Germinal center (tissue), 1 donor: Measurements from ENCODE around the gene ZNF616.

Experiments
- DNase-seq: peaks from one replicate; pipeline ENCODE4 v3.0.0; 2012; ENCODE audit warnings: mixed read lengths, low spot score

The ZNF616 gene

DNA sequence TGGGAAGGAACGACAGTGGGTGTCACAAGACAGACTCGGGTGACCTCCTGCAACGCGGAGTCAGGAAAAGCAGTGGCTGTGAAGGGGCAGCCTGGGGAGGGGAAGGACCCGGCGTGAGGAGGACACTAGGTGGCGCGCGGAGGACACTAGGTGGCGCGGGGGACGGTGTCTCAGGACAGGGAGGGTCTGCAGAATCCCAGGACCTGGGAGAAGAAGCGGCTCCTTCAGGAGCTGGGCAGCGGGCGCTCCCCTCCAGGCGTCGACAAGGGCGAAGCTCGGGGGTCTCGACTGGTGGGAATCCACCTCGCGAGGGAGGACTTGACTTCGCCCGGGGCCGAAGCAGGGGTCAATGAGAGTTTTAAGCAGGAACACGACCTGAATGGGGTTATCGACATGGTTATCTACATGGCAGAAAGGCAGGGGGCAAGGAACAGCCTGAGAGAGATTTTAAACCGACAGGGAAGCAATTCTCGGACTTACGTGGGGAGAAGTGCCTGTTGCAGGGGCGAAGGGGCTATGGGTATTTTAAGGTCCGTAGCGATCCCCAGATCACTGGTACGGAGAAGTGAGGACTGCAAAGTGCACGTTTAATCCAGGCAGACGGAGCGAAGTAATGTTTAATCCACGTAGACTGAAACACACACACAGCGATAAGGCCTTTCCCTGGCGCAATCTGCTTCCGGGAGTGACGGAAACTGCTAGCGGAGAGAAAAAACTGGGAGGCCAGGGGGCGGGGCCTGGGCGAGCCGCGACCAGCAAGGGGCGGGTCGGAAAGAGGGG lies at the start of gene ZNF616:
Gene ZNF616 (minus strand): TSS at position 687 of the 780 bp plus-strand sequence. CDS start 9,426 bp downstream, outside the sequence.
- DNase-seq: peak; percentile 73

DNA sequence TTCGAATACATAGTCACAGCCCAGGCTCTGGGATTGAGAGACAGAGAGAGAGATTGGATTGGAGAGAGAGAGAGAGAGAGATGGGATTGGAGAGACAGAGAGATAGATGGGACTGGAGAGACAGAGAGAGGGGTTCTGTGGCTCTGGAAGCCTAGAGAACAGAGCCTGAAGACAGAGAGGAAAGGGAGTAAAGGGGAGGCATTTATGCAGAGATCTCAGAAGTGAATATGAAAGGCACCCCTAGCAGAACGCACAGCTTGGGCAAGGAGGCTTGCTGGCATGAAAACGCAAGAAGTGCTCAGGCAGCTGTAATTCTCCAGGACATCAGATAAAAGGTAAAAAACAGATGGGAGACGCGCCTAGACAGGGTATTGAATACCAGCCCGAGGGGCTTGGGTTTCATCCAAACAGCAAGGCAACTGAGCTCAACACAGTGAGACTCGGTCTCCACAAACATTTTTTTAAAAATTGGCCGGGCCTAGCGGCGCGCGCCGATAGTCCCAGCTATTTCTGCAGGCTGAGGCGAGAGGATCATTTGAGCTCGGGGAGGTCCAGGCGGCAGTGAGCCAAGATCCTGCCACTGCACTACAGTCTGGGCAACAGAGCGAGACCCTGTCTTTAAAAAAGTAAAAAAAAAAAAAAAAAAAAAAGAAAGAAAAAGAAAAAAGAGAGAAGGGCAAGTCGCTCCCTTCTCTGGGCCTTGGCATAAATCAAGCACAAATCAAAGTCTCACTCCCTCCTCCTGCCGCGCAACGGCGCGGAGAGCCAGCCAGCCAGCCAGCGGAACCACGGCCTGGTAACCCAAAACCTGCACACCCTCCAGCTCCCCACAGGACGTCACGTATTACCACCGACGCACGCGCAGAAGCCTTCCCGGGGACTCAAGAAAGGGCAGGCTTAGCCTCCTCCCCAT lies 49.3 kb upstream of the ZNF616 start:
- no peak for DNase-seq

DNA sequence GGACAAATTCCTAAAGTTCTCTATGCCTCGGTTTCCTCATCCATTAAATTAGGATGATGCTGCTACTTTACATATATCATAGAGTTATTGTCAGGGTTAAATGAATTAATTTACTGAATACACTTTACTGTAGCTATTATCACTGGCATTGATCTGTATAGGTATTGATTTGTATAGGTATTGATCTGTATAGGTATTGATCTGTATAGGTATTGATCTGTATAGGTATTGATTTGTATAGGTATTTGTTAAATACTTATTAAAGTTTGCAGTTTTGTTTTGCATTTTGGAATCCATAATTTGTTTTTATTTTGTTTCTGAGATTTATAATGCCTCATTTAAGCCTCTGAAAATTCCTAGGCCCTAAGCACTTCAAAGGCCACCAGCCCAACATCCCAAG lies 47.7 kb upstream of the ZNF616 start:
- DNase-seq: no peak

DNA sequence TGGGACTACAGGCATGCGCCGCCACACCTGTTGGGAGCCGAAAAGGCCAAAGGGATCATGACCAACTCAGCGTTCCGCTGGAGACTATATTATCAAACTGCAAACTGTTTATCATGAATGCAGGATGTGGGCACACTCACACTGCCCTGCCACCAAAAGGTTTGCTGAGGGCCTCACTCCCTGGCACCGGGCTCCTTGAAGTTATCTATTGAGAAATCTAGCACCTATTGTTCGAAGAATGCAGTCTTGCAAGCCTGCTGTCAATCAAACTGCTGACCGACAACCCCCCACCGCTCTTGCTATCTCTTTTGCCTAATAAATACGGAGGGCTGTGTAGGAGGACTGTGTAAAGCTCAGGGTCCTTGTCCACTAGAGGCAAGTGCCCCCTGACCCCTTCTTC lies 36.8 kb upstream of the ZNF616 start:
- DNase-seq: no peak

DNA sequence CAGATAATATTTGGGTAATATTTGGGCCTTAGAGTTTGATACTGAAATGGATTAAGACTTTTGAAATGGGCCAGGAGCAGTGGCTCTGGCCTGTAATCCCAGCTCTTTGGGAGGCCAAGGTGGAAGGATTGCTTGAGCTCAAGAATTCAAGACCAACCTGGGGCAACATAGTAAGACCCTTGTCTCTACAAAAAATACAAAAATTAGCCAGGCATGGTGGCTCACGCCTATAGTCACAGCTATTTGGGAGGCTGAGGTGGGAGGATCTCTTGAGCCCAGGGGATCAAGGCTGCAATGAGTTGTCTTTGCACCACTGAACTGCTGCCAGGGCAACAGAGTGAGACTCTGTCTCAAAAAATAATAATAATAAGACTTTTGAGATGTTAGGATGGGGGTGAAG lies 32.6 kb upstream of the ZNF616 start:
- DNase-seq: no peak

DNA sequence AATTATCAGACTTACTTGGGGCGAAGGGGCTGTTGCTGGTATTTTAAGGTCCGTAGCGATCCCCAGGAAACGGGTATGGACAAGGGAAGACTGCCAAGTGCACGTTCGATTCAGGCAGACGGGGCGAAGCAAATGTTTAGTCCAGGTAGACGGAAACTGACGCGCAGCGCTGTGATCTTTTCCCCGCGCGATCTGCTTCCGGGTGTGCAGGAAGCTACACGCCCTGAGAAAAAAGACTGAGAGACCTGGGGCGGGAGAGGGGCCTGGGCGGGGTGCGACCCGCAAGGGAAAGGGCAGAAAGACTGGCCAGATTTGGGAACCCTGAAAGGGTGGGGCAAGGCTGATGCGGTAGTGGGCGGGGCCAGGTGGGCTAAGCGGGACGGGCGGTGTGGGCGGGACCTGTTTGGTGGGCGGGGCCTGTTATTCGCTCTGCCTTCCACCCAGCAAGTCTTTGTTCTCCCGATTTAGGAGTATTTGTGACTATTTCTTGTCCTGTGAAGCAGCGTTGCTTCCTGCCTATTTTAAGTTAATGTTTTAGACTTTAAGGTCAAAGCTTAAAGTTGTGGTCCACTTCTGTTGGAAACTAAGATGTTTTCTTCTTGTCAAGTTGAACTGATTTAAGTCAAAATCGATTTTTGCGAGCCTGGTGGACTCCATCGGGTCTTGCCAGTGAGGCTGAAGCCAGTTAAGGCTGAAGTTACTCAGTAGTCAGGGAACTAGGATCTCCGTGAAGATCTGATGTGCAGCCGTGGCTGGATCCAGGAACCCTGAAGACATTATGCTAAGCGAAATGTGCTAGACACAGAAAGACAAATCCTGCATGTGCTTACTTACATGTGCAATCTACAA lies 31.8 kb upstream of the ZNF616 start, which contains the start of gene ZNF836:
Gene ZNF836 (minus strand): TSS at position 301 of the 849 bp plus-strand sequence. CDS start 3,549 bp downstream, outside the sequence.
- DNase-seq: peak; percentile 93

DNA sequence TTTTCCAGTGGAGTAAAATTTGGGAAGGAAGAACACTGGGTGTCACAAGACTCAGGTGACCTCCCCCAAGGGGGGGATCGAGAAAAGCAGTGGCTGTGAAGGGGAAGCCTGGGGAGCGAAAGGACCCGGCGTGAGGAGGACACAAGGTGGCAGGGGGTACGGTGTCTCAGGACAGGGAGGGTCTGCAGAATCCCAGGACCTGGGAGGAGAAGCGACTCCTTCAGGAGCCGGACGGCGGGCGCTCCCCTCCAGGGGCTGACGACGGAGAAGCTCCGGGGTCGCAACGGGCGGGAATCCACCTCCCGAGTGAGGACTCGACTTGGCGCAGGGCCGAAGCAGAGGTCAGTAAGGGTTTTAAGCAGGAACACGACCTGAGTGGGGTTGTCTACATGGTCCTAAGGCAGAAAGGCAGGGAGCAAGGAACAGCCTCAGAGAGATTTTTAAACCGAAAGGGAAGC lies 31.2 kb upstream of the ZNF616 start:
- peak; percentile 19 for DNase-seq

DNA sequence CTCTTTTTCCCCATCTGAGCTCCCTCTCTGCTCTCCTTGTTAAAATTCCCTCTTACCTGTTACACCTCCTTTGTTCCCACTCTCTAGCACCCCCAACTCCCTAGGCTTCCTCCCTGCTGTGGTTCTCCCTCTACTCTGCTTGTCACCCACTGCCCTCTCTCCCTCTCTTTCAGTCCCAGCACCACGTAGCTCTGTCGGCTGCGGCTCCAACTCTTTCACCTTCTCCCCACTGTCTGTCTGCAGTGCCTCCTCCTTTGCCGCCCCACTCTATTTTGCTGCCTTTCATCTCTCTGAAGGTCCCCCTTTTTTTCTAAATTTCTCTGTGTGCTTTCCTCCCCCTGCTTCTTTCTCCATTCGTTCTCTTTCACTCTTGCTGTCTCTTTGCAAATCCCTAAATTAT lies 30.6 kb upstream of the ZNF616 start:
- no peak for DNase-seq

DNA sequence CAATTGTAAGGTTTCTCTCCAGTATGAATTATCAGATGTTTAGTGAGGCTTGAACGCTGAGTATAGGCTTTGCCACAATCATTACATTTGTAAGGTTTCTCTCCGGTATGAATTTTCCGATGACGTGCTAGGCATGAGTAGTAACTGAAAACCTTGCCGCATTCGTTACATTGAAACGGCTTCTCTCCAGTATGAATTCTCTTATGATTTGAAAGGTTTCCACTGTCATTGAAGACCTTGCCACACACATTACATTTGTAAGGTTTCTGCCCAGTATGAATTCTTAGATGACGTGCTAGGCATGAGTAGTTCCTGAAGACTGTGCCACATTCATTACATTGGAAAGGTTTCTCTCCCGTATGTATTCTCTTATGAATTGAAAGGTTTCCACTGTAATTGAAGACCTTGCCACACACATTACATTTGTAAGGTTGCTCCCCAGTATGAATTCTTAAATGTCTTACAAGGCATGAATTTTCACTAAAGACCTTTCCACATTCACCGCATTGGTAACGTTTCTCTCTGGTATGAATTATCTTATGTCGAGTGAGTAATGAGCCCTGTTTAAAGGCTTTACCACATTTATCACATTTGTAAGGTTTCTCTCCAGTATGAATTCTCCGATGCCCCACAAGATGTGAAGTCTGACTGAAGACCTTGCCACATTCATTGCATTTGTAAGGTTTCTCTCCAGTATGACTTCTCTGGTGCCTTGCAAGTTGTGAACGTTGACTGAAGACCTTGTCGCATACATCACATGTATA lies 16.0 kb upstream of the ZNF616 start:
- DNase-seq: no peak

DNA sequence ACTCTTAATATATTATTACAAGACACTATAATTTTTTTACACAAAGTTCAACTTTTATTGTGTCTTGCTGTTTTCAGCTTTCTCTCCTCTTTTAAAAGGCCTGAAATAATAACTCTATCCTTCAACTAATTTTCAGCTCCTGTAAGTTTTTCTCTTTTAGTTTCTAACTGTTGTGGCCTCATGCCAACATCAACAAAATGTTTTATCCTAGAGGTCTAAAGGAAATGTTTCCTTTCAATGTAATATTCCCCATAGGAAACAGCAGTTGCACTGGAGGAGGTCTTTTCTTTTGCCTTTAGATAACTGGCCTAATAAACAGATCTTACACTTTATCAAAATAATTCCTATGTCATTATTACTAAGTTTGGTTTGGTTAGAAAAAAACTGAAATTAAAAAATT lies 8.5 kb upstream of the ZNF616 start:
- no peak for DNase-seq

DNA sequence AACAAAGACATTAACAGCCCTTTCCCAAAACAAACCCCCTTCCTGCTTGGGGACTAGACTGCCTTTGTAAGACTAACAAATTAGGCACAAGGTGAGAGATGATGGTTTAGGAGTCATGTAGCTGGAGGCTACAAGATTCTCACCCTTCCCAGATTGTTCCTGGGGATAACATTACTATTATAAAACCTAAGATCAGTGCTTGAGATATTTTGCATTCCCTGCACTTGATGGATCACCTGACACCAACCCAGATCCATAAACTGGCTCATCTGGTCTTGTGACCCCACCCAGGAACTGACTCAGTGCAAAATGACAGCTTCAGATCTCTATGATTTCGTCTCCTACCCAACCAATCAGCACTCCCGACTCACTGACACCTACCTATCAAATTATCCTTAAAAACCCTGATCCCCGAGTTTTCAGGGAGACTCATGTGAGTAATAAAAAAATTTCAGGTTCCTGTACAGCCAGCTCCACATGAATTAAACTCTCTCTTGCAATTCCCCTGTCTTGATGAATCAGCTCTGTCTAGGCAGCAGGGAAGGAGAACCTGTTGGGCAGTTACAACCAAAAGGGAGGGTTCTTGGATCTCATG lies 2.4 kb upstream of the ZNF616 start:
- DNase-seq: no peak

DNA sequence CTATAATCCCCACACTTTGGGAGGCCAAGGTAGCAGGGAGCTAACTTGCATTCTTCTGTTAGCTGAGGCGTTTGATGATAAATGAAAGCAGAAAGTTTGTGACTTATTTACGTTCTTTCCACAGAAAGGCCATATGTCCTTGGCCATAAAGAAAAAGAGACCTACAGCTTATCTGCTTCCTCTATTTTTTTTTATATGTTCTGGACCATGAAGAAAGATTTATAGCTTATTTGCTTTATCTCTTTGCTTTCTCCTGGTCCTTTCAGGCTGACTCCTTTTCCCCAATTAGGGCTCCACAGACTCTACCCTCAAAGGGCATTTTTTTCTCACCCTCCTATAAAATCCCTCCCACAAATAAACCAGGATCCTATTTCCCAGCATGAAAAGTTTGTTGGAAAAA lies 1.5 kb upstream of the ZNF616 start:
- no peak for DNase-seq

DNA sequence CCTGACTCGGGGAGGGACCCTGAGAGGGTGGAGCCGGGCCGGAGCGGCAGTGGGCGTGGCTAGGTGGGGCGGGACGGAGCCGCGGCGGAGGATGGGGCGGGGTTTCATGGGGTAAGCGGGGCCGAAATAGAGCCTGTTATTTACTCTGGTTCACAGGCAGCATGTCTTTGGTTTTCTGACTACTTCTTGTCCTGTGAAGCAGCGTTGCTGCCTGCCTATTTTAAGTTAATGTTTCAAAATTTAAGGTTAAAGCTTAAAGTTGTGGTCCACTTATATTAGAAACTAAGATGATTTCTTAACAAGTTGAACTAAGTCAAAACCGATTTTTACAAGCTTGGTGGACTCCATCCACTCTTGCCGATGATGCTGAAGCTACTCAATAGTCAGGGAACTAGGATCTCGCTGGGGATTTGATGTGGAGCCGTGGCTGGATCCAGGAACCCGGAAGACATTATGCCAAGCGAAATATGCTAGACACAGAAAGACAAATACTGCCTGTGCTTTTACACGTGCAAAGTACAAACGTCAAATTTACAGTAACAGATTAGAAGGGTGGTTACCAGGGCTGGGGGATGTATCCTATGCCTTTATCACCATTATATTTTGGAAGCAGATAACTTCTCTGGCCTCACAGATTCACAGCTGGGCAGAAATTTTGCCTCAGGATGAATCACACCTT lies 433 bp upstream of the ZNF616 start:
- peak; percentile 98 for DNase-seq

DNA sequence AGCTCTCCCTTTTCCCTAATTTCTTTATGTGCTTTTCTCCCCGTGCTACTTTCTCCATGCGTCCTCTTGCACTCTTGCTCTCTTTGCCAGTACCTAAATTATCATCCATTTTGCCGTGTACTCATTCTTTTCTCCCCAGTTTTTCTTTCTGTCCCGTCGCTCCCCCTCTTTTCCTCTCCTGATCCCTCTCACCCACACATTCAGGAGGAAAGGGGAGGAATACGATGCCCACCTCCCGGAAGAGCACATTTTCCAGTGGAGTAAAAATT lies 821 bp downstream of the ZNF616 start:
- DNase-seq: no peak

DNA sequence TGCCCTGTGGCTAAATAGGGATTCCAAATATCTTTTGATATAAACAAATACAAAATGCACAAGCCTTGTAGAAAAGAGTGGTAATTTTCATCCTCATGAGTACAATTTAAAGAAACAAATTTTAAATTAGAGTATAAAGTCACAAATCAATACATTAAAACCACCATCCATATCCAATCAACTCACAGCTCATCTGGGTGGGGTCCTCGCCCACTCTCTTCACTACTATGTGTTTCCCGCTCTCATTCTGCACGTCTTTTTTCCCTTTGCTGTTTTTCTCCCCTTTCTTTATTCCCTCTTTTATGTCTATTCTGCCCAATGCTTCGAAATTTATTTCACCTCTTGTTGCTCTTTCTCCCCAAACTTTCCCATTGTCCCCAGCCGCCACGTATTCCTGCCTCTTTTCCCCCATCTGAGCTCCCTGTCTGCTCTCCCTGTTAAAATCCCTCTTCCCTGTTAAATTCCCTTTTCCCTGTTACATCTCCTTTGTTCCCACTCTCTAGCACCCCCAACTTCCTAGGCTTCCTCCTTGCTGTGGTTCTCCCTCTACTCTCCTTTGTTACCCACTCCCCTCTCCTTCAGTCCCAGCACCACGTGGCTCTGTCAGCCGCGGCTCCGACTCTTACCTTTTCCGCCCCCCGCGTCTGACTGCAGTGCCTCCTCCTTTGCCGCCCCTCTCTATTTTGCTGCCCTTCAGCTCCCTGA lies 1.3 kb downstream of the ZNF616 start:
- peak; percentile 5 for DNase-seq

DNA sequence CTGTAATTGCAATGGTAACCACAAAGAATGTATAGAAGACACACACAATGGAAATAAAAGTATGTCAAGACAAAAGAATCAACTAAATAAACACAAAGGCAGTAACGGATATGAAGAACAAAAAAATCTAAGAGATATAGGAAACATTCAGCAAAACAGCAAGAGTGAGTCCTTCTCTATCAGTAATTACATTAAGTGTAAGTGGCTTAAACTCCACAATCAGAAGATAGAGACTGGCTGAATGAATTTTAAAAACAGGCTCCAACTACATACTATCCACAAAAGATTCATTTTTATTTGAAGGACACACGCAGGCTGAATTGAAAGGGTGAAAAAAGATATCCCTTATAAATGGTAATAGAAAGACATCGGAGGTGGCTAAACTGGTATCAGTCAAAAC lies 19.5 kb downstream of the ZNF616 start:
- DNase-seq: no peak

DNA sequence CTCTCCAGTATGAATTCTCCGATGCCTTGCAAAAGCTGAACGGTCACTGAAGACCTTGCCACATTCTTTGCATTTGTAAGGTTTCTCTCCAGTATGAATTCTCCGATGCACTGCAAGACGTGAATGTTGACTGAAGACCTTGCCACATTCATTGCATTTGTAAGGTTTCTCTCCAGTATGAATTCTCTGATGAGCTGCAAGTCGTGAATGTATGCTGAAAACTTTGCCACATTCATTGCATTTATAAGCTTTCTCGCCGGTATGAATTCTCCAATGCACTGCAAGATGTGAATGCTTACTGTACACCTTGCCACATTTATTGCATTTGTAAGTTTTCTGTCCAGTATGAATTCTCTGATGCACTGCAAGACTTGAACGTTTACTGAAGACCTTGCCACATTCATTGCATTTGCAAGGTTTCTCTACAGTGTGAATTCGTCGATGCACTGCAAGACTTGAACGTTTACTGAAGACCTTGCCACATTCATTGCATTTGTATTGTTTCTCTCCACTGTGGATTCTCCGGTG lies 24.1 kb downstream of the ZNF616 start:
- DNase-seq: no peak

DNA sequence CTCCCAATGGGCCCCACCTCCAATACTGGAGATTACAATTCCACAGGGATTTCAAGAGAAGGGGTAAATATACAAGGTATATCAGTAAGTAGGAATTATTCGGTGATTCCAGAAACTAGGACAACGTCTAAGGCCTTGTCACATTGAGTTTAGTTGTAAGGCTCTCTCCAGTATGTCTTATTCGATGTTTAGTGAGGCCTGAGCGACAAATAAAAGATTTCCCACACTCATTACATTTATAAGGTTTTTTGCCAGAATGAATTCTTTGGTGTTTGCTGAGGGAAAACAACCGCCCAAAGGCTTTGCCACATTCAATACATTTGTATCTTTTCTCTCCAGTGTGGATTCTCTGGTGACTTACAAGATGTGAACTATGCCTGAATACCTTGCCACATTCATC lies 25.0 kb downstream of the ZNF616 start:
- no peak for DNase-seq

DNA sequence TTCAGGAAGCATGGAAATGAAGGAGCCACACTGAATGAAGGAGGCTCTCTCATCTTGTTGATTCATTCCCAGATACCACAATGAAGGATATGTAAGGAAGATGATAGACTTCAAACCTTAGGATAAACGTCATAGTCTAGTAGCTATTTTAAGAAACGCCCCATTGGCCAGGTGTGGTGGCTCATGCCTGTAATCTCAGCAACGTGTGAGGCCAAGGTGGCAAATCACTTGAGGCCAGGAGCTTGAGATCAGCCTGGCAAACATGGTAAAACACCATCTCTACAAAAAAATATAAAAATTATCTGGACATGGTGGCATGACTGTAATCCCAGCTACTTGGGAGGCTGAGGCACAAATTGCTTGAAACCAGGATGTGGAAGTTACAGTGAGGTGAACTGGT lies 27.1 kb downstream of the ZNF616 start:
- DNase-seq: no peak

DNA sequence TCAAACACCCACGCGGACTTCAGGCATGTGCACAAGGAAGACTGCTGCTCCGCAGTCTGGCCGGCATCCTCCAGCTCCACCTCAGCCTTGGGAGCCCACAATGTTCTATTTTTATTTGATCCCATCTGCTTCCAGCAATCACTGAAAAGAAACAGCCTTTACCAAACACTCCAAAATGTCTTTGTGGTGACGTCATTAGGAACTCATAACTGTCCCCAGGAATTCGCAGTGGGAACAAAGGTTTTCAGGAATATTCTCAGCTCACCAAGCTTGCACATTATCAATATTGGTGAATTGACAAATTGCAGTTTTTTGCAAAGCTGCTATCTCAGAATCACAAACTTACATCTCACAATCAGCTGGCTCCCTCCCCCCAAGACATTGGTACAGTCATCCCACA lies 29.0 kb downstream of the ZNF616 start:
- DNase-seq: no peak
